Activated naive CD8-positive, alpha-beta T cell treated with anti-CD3 and anti-CD28 coated beads, Interleukin-2, amount 50 U/mL, for 24 hours (primary cell): ENCODE measurements around the gene CCR1.
"Not testable (repeated sequence)": the region's sequence is repeated elsewhere in the genome, so short reads cannot be mapped to it uniquely, and the experiment has no call there.

Experiments
- ATAC-seq: fragments of 150-1000 bp; cut with Tn5 transposase; one replicate; pipeline ENCODE4 v1.10.0; 2021
- DNase-seq: peaks from one replicate; pipeline ENCODE4 v3.0.0; 2021
- H3K27ac Mint-ChIP-seq: one replicate; pipeline ENCODE4 v1.8.0; 2021; ENCODE audit warnings: mild to moderate bottlenecking, mixed read lengths
- H3K27me3 Mint-ChIP-seq: one replicate; pipeline ENCODE4 v1.8.0; 2021; ENCODE audit warnings: mixed read lengths
- H3K36me3 Mint-ChIP-seq: one replicate; pipeline ENCODE4 v1.8.0; 2021; ENCODE audit warnings: low read depth, mixed read lengths
- H3K4me1 Mint-ChIP-seq: one replicate; pipeline ENCODE4 v1.8.0; 2021; ENCODE audit warnings: mixed read lengths
- H3K4me3 Mint-ChIP-seq: one replicate; pipeline ENCODE4 v1.8.0; 2021; ENCODE audit warnings: mild to moderate bottlenecking, moderate library complexity, mixed read lengths
- H3K9me3 Mint-ChIP-seq: one replicate; pipeline ENCODE4 v1.8.0; 2021; ENCODE audit warnings: mixed read lengths

Gene CCR1

GRCh38 chr3:46222435-46223161 is 14.5 kb upstream of the CCR1 start:
- DNase-seq = no peak
- Mint-ChIP-seq H3K4me1 (peaks cover 14% of the 10 kb centered on the region), H3K27me3 (peaks cover 6% of the 10 kb centered on the region), H3K27ac (no peak overlapping the region), H3K36me3 (no peaks in the 10 kb centered on the region), H3K9me3 (no peaks in the 10 kb centered on the region), H3K4me3 (no peak overlapping the region)
- no peak for ATAC-seq

- ATAC-seq = no peak
- Mint-ChIP-seq H3K9me3 (no peaks in the 10 kb centered on the region), H3K27ac (peak overlapping the region; percentile 7), H3K4me3 (no peak overlapping the region), H3K27me3 (peaks cover 3% of the 10 kb centered on the region), H3K36me3 (no peaks in the 10 kb centered on the region), H3K4me1 (peaks cover 14% of the 10 kb centered on the region)
- no peak for DNase-seq
Observed at GRCh38 chr3:46221938-46222337, 13.8 kb upstream of the CCR1 start.

GRCh38 chr3:46221391-46221790 is 13.3 kb upstream of the CCR1 start:
- no peak for ATAC-seq
- Mint-ChIP-seq H3K4me3 (no peak overlapping the region), H3K4me1 (peaks cover 14% of the 10 kb centered on the region), H3K27ac (peak overlapping the region; percentile 7), H3K27me3 (peaks cover under 1% of the 10 kb centered on the region), H3K36me3 (no peaks in the 10 kb centered on the region), H3K9me3 (no peaks in the 10 kb centered on the region)
- DNase-seq = no peak

- H3K27ac Mint-ChIP-seq = no peak overlapping the region
- H3K36me3 Mint-ChIP-seq = no peaks in the 10 kb centered on the region
- H3K4me1 Mint-ChIP-seq = peaks cover 14% of the 10 kb centered on the region
- H3K9me3 Mint-ChIP-seq = no peaks in the 10 kb centered on the region
- H3K27me3 Mint-ChIP-seq = no peaks in the 10 kb centered on the region
- no peak overlapping the region for H3K4me3 Mint-ChIP-seq
- DNase-seq (no peak), ATAC-seq (no peak)
Observed at GRCh38 chr3:46218196-46218709, 10.1 kb upstream of the CCR1 start.

GRCh38 chr3:46215810-46216414 is 7.8 kb upstream of the CCR1 start:
- Mint-ChIP-seq H3K27ac (no peak overlapping the region), H3K9me3 (no peaks in the 10 kb centered on the region), H3K27me3 (no peaks in the 10 kb centered on the region), H3K36me3 (no peaks in the 10 kb centered on the region), H3K4me1 (peaks cover under 1% of the 10 kb centered on the region), H3K4me3 (no peak overlapping the region)
- no peak for ATAC-seq
- DNase-seq = no peak

GRCh38 chr3:46214751-46215352 is 6.7 kb upstream of the CCR1 start:
- no peak overlapping the region for H3K27ac Mint-ChIP-seq
- ATAC-seq (no peak), DNase-seq (peak; percentile 24)
- H3K36me3 Mint-ChIP-seq = no peaks in the 10 kb centered on the region
- H3K9me3 Mint-ChIP-seq = no peaks in the 10 kb centered on the region
- no peaks in the 10 kb centered on the region for H3K27me3 Mint-ChIP-seq
- no peak overlapping the region for H3K4me3 Mint-ChIP-seq
- H3K4me1 Mint-ChIP-seq = no peaks in the 10 kb centered on the region

- ATAC-seq (peak; percentile 41), DNase-seq (no peak)
- Mint-ChIP-seq H3K27ac (no peak overlapping the region), H3K9me3 (no peaks in the 10 kb centered on the region), H3K4me3 (no peak overlapping the region), H3K27me3 (no peaks in the 10 kb centered on the region), H3K4me1 (peaks cover 14% of the 10 kb centered on the region), H3K36me3 (no peaks in the 10 kb centered on the region)
Observed at GRCh38 chr3:46213201-46213600, 5.1 kb upstream of the CCR1 start.

GRCh38 chr3:46212101-46212500 is 4.0 kb upstream of the CCR1 start:
- Mint-ChIP-seq H3K9me3 (no peaks in the 10 kb centered on the region), H3K4me1 (peaks cover 23% of the 10 kb centered on the region), H3K36me3 (no peaks in the 10 kb centered on the region), H3K27me3 (no peaks in the 10 kb centered on the region), H3K27ac (no peak overlapping the region), H3K4me3 (no peak overlapping the region)
- no peak for ATAC-seq
- DNase-seq = no peak

- no peaks in the 10 kb centered on the region for H3K9me3 Mint-ChIP-seq
- no peak overlapping the region for H3K4me3 Mint-ChIP-seq
- peaks cover 25% of the 10 kb centered on the region for H3K4me1 Mint-ChIP-seq
- DNase-seq = no peak
- H3K27me3 Mint-ChIP-seq = no peaks in the 10 kb centered on the region
- H3K27ac Mint-ChIP-seq = no peak overlapping the region
- H3K36me3 Mint-ChIP-seq = no peaks in the 10 kb centered on the region
- ATAC-seq = no peak
Observed at GRCh38 chr3:46209746-46210470, 1.8 kb upstream of the CCR1 start.

GRCh38 chr3:46209053-46209452 is 940 bp upstream of the CCR1 start:
- no peak overlapping the region for H3K4me3 Mint-ChIP-seq

GRCh38 chr3:46207514-46207913 is 599 bp downstream of the CCR1 start:
- not testable (repeated sequence) for H3K9me3 Mint-ChIP-seq, H3K4me3 Mint-ChIP-seq
- H3K4me1 Mint-ChIP-seq = peaks cover 25% of the 10 kb centered on the region

More at GRCh38 chr3:46209053-46209452, 940 bp upstream of the CCR1 start:
- peaks cover 25% of the 10 kb centered on the region for H3K4me1 Mint-ChIP-seq
- H3K27ac Mint-ChIP-seq = peak overlapping the region; percentile 52
- no peaks in the 10 kb centered on the region for H3K27me3 Mint-ChIP-seq
- DNase-seq = no peak
- H3K36me3 Mint-ChIP-seq = no peaks in the 10 kb centered on the region
- H3K9me3 Mint-ChIP-seq = no peaks in the 10 kb centered on the region
- no peak for ATAC-seq

GRCh38 chr3:46206282-46207015 is 1.7 kb downstream of the CCR1 start:
- peaks cover 25% of the 10 kb centered on the region for H3K4me1 Mint-ChIP-seq
- no peak for ATAC-seq
- no peak for DNase-seq
- no peaks in the 10 kb centered on the region for H3K36me3 Mint-ChIP-seq
- H3K4me3 Mint-ChIP-seq = no peak overlapping the region
- H3K9me3 Mint-ChIP-seq = no peaks in the 10 kb centered on the region
- no peak overlapping the region for H3K27ac Mint-ChIP-seq
- no peaks in the 10 kb centered on the region for H3K27me3 Mint-ChIP-seq

More at GRCh38 chr3:46207514-46207913, 599 bp downstream of the CCR1 start:
- not testable (repeated sequence) for ATAC-seq, H3K27ac Mint-ChIP-seq, DNase-seq, H3K36me3 Mint-ChIP-seq, H3K27me3 Mint-ChIP-seq

GRCh38 chr3:46205286-46205960 is 2.7 kb downstream of the CCR1 start:
- Mint-ChIP-seq H3K4me3 (no peak overlapping the region), H3K27me3 (no peaks in the 10 kb centered on the region), H3K27ac (no peak overlapping the region), H3K4me1 (peaks cover 25% of the 10 kb centered on the region), H3K9me3 (no peaks in the 10 kb centered on the region), H3K36me3 (no peaks in the 10 kb centered on the region)
- DNase-seq (no peak), ATAC-seq (no peak)
